Large intestine (tissue), 3 donors: Measurements from ENCODE around the gene RREB1. TPM values are rescaled to one million over a fixed set of nuclear protein-coding genes. Genes with fewer than 3 reads are reported as not detected.

Experiments
- DNase-seq, 2 donors: peaks; one replicate each; pipeline versions ENCODE4 v3.0.0 to v3.0.0-alpha.2; 2013
- H3K27ac ChIP-seq: one replicate; pipeline ENCODE4 v1.5.1; 2013; ENCODE audit warnings: low read length
- H3K27me3 ChIP-seq: 2 replicates; pipeline ENCODE4 v1.6.1; 2013; ENCODE audit warnings: low read length; ENCODE audit not compliant: control insufficient read depth, insufficient read depth
- H3K36me3 ChIP-seq: 2 replicates; pipeline ENCODE4 v1.6.1; 2013; ENCODE audit warnings: low read length; ENCODE audit not compliant: control insufficient read depth, insufficient read depth
- H3K4me1 ChIP-seq: one replicate; pipeline ENCODE4 v1.6.1; 2013; ENCODE audit warnings: low read length; ENCODE audit not compliant: control insufficient read depth, insufficient read depth
- H3K4me3 ChIP-seq: one replicate; pipeline ENCODE4 v1.5.1; 2013; ENCODE audit warnings: low read length
- H3K9me3 ChIP-seq: one replicate; pipeline ENCODE4 v1.6.1; 2013; ENCODE audit warnings: mild to moderate bottlenecking, low read depth, low read length, moderate library complexity; ENCODE audit not compliant: control insufficient read depth
- WGBS: methylation state at CpG from one replicate; pipeline ENCODE4 v1.1.5; 2013; ENCODE audit warnings: low lambda C conversion rate; ENCODE audit not compliant: insufficient coverage; 5-methylcytosine and 5-hydroxymethylcytosine counted together
- polyA plus RNA-seq: library from polyadenylated mRNA; unstranded; fragments of 120-200 nt; gene quantifications from one replicate; pipeline ENCODE4 v1.2.1, GENCODE V29; 2013

The RREB1 gene
- polyA plus RNA-seq, 1 donor, result 33.8 TPM

DNA sequence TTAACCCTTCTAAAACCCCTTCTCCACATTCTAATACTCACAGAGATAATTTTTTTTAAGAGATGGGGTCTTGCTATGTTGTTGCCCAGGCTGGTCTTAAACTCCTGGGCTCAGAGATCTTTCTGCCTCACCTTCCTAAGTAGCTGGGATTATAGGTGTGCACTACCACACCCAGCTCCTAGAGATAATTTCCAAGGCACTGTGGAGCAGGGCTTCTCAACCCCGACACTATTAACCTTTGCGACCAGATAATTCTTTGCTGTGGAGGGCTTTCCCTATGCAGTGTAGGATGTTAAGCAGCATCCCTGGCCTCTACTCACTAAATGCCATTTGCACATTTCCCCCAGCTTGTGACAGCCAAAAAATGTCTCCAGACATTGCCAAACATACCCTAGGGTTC lies 8.8 kb upstream of the RREB1 start:
- Histone ChIP-seq H3K9me3 (no peaks in the 10 kb centered on the region), H3K27ac (peak overlapping the region; percentile 41), H3K4me3 (no peak overlapping the region), H3K27me3 (no peaks in the 10 kb centered on the region), H3K36me3 (no peaks in the 10 kb centered on the region), H3K4me1 (peaks cover 12% of the 10 kb centered on the region)
- WGBS, result no CpG with 5 or more reads among the region's 2 CpGs
- peak; percentile 29 to 73 for DNase-seq

DNA sequence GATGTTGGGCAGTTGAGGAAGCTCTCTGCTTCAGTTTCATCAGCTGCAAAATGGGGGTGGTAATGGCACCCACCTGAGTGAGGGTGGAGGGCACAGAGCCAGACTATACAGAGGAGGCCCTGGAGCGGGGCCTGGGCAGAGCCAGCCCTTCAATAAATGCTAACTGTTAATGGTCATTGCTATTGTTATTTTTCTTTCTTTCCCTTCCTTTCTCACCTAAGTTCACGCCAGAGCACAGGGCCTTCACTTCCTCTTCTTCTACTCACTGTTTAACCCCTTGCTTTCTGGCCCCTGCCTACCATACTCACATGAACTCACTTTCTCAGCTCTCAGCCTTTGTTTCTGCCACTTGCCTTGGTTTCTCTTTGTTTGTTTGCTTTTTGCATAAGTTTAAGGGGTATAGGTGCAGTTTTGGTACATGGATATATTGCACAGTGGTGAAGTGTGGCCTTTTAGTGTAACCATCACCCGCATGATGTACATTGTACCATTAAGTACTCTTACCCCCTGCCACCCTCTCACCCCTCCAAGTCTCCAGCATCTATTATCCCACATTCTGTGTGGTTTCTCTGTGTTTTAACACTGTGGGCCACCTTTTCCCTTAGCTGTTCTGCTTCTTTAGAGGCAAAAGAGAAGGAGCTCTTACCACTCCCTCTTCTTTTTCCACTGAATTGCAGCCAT lies 7.5 kb upstream of the RREB1 start:
- DNase-seq, result no peak

DNA sequence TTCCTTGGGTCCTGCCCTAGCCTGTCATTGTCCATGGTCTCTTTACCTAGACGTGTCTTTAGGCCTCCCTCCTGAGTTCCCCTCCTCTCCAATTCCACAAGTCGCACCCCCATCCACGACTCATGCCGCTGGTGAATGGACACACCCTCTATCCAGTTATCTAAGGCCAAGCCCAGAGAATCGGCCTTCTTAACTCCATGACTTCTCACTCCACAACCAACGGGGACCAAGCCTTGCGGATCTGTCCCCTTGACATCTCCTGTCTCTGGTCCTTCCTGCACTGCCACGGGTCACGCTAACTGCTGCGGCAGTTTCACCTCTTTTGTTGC lies 7.0 kb upstream of the RREB1 start:
- H3K27me3 ChIP-seq, result no peaks in the 10 kb centered on the region
- H3K4me3 ChIP-seq, result no peak overlapping the region
- no peaks in the 10 kb centered on the region for H3K9me3 ChIP-seq
- peaks cover 12% of the 10 kb centered on the region for H3K4me1 ChIP-seq
- WGBS, result 68% methylated on average over 6 of the region's 10 CpGs
- DNase-seq, result no peak
- H3K27ac ChIP-seq, result no peak overlapping the region
- no peaks in the 10 kb centered on the region for H3K36me3 ChIP-seq

More for the DNA sequence above, 7.5 kb upstream of the RREB1 start:
- no peak overlapping the region for H3K27ac ChIP-seq
- no peak overlapping the region for H3K4me3 ChIP-seq
- no peaks in the 10 kb centered on the region for H3K36me3 ChIP-seq
- 0% methylated on average over 1 of the region's 3 CpGs for WGBS
- no peaks in the 10 kb centered on the region for H3K27me3 ChIP-seq
- H3K9me3 ChIP-seq, result no peaks in the 10 kb centered on the region
- H3K4me1 ChIP-seq, result peaks cover 12% of the 10 kb centered on the region

DNA sequence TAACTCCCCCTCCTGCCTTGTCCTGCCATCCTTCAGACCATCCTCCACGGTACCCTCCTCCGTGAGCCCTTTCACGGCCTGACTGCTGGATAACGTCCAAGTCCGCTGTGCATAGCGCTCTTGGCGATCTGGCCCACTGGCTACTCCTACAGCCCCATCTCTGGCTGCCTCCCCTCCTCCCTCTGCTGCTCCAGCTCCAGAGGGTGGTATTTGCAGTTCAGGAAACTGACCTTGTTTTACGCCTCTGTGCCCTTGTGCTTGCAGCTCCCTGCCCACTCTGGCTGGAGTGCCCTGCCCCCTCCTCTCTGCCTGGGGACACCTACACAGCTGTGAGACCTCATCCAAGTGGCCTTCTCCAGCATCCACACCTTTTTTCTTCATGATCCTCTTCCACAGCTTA lies 6.5 kb upstream of the RREB1 start:
- no peaks in the 10 kb centered on the region for H3K27me3 ChIP-seq
- H3K4me1 ChIP-seq, result peaks cover 15% of the 10 kb centered on the region
- H3K36me3 ChIP-seq, result no peaks in the 10 kb centered on the region
- WGBS, result 90% methylated on average over 2 of the region's 8 CpGs
- H3K4me3 ChIP-seq, result no peak overlapping the region
- DNase-seq, result no peak
- no peaks in the 10 kb centered on the region for H3K9me3 ChIP-seq
- no peak overlapping the region for H3K27ac ChIP-seq

DNA sequence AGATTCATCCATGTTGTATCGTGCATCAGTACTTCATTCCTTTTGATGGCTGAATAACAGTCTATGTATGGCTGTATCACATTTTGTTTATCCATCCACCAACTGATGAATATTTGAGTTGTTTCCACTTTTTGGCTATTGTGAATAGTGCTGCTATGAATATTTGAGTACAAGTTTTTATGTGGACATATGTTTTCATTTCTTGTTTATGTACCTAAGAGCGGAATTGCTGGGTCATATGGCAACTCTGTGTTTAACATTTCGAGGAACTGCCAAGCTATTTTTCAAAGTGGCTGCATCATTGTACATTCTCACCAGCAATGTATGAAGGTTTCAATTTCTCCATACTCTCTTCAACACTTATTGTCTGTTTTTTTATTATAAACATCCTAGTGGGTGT lies 3.0 kb upstream of the RREB1 start:
- H3K4me1 ChIP-seq, result peaks cover 11% of the 10 kb centered on the region

DNA sequence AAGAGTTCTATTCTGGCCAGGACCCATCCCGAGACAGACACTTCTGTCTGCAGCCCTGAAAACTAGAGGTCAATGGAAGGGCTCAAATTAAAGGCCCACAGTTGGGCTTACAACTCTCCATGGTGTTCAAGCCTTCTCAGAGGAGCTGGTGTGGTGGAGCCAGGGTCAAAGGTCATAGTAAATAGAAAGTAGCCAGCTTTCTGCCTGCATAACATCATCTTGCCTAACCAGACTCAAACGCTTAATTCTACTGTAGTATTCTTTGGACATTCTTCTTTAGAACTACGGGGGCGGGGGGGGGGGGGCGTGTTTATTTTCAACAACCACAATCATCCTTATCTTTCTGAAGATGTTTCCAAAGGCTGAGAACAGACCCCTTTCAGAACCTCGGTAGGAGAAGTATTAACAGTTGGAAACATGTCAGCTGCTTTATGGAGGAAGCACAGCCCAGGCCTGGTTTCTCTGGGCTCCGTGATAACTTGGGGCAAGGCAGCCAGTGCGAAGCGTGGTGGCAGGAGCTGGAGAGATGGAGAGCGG lies 1.5 kb upstream of the RREB1 start:
- WGBS, result no CpG with 5 or more reads among the region's 10 CpGs
- Histone ChIP-seq H3K36me3 (no peaks in the 10 kb centered on the region), H3K4me1 (peaks cover 20% of the 10 kb centered on the region), H3K4me3 (peak overlapping the region; percentile 95), H3K27me3 (no peaks in the 10 kb centered on the region), H3K9me3 (peaks cover 5% of the 10 kb centered on the region), H3K27ac (peak overlapping the region; percentile 99)
- peak in 1 of 2 donors; percentile 49 for DNase-seq

More for the DNA sequence above, 3.0 kb upstream of the RREB1 start:
- peaks cover 5% of the 10 kb centered on the region for H3K9me3 ChIP-seq
- H3K27me3 ChIP-seq, result no peaks in the 10 kb centered on the region
- DNase-seq, result no peak
- no peak overlapping the region for H3K4me3 ChIP-seq
- WGBS, result no CpG with 5 or more reads among the region's 3 CpGs
- H3K27ac ChIP-seq, result no peak overlapping the region
- no peaks in the 10 kb centered on the region for H3K36me3 ChIP-seq

DNA sequence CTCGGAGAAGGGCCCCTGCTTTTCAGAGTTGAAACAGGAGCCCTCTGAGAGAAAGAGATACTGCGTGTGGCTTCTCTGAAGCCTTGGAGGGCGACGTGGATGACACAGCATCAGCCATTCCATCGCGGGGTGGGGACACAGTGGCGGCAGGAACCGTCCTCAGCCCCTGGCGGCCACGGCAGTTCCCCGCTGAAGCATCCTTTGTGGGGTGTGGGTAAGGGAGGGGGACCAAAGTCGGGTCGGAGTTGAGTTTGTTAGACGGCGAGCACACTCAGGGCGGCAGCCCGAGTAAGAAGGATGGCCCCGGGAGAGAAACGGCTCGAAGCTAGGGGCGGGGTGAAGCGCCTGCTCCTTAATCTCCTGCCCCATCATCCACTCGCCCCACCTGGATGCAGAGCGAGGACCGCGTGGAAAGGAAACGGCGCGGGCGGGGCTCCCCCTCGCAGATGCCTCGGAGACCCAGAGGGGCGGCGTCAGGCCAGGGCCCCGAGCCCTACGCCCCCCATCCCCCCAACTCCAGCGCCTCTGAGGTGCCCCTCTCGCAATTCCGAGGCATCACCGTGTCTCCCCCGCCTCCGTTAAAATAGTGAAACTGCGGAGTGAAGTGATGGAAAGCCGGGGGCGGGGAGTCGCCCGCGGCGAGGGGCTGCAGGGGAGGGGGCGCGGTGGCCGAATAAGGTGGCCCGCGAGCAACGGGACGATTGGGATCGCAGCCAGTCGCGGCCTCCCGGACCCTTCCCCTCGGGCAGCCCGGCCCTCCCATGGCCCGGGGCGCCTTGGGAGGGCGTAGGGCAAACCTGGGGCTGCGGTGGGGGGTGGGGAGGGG lies 796 bp upstream of the RREB1 start:
- Histone ChIP-seq H3K9me3 (peaks cover 5% of the 10 kb centered on the region), H3K27ac (peak overlapping the region; percentile 99), H3K27me3 (no peaks in the 10 kb centered on the region), H3K4me3 (peak overlapping the region; percentile 95), H3K36me3 (no peaks in the 10 kb centered on the region), H3K4me1 (peaks cover 23% of the 10 kb centered on the region)
- whole genome bisulfite sequencing, result no CpG with 5 or more reads among the region's 66 CpGs
- DNase-seq, result peak in 1 of 2 donors; percentile 70

DNA sequence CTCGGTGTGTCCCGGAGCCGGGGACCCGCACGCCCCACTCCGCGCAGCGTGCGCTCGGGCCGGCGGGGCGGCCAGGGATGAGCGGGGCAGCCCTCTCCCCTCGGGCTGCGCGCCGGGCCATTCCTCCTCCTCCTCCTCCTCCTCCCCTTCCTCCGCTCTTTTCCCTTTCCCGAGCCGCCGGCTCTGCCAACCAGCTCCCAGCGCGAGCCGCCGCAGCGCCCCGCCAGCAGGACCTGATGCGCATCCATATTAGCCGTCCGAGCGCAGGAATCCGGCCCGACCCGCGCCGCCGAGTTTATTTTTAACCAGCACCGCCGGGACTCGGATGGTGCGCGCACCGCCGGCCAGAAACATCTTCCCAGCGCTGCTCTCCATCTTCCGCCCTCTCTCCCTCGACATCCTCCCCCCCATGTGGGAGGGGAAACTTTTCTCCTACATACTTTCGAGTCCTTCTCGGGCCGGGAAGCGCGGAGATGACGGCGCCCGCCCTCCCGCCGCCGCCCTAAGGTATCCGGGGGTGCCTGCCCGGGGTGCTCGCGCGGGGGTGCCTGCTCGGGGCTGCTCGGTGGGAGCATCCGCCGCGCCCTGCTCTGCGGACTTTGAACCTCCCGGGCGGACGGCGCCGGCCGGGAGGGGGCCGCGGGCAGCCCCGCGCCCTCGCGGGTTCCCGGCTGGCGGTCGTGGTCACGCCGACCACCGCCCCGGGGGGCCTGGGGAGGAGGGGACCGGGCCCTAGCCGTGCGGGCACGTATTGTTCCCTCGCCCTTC lies 619 bp downstream of the RREB1 start:
- no CpG with 5 or more reads among the region's 94 CpGs for WGBS
- peaks cover 35% of the 10 kb centered on the region for H3K4me1 ChIP-seq
- peaks cover 5% of the 10 kb centered on the region for H3K9me3 ChIP-seq
- peak overlapping the region; percentile 95 for H3K4me3 ChIP-seq
- H3K27me3 ChIP-seq, result no peaks in the 10 kb centered on the region
- peak overlapping the region; percentile 99 for H3K27ac ChIP-seq
- no peaks in the 10 kb centered on the region for H3K36me3 ChIP-seq
- peak; percentile 31 to 75 for DNase-seq

DNA sequence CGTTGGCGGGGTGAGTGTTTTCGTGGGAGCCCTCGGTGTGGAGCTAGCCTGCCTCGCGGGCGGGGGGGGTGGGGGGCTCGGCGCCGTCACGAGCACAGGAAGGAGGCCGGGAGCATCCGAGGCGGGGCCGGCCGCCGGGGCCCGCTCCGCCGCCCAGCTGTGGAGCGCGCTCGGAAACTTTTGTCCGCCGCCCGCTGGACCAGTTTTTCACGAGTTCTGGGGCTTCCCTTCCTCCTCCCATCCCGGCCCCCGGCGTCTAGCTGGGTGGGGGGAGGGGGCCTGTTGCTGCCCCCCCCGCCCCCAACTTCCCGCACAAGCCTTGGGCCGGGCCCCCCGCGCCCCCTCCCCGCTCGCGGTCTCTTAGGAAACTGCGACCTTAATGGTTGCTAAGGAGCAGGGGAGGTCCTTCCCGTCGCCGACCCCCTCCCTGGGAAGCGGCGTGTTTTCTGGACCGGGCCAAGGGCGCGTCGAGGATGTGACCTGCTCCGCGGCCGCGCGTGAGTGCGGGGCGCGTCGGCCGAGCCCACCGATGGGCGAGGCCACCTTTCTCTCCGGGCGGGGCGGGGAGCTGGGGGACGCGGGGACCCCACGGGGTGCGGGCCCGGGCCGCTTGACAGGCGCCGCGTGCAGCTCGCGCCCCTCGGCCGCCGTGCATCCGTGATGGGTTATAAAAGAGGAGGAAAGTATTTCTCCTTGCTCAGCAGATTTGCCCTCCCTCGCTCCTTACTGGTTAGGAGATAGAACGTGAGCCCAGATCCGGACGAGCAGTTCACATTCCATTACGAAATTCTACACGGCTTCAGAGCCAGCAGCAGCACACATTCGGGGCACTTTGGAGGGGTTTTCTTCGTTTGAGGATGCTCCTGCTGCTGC lies 1.4 kb downstream of the RREB1 start:
- peaks cover 43% of the 10 kb centered on the region for H3K4me1 ChIP-seq
- peak; percentile 69 to 83 for DNase-seq
- no CpG with 5 or more reads among the region's 86 CpGs for WGBS
- no peaks in the 10 kb centered on the region for H3K27me3 ChIP-seq
- peak overlapping the region; percentile 99 for H3K27ac ChIP-seq
- H3K4me3 ChIP-seq, result peak overlapping the region; percentile 95
- H3K36me3 ChIP-seq, result no peaks in the 10 kb centered on the region
- peaks cover 5% of the 10 kb centered on the region for H3K9me3 ChIP-seq
